DOHH2 (cell line): ENCODE data around the gene ACMSD.

ENCODE experiments used
- H3F3A ChIP-seq: fragments of 200-600 bp; sonication (generic), shearing (Covaris generic); 2 replicates; pipeline ENCODE4 v1.6.0; 2016; ENCODE audit warnings: antibody characterized with exemption, mild to moderate bottlenecking; ENCODE audit not compliant: control insufficient read depth, insufficient read depth
- H3K27ac ChIP-seq: fragments of 200-600 bp; sonication (generic); 2 replicates; pipeline ENCODE4 v1.5.1; 2014; ENCODE audit warnings: low read depth, mild to moderate bottlenecking, low read length, moderate library complexity
- H3K27me3 ChIP-seq: fragments of 200-600 bp; sonication (generic); 2 replicates; pipeline ENCODE4 v1.6.1; 2014; ENCODE audit warnings: mild to moderate bottlenecking, low read length, mixed read lengths; ENCODE audit not compliant: control insufficient read depth
- H3K36me3 ChIP-seq: fragments of 200-600 bp; sonication (generic); 2 replicates; pipeline ENCODE4 v1.6.1; 2014; ENCODE audit warnings: mild to moderate bottlenecking, low read length, moderate library complexity, mixed read lengths; ENCODE audit not compliant: control insufficient read depth
- H3K4me1 ChIP-seq: fragments of 200-600 bp; sonication (generic); 2 replicates; pipeline ENCODE4 v1.6.1; 2014; ENCODE audit warnings: mild to moderate bottlenecking, low read length, mixed read lengths; ENCODE audit not compliant: control insufficient read depth
- H3K4me2 ChIP-seq: fragments of 200-600 bp; sonication (generic); 2 replicates; pipeline ENCODE4 v1.6.0; 2014; ENCODE audit warnings: mild to moderate bottlenecking, low read length, moderate library complexity
- H3K4me3 ChIP-seq: fragments of 200-600 bp; sonication (generic); 2 replicates; pipeline ENCODE4 v1.5.1; 2014; ENCODE audit warnings: mild to moderate bottlenecking, low read length, mixed read lengths
- H3K79me2 ChIP-seq: fragments of 200-600 bp; sonication (generic); 2 replicates; pipeline ENCODE4 v1.6.1; 2014; ENCODE audit warnings: mild to moderate bottlenecking, low read length, mixed read lengths; ENCODE audit not compliant: control insufficient read depth
- H3K9me2 ChIP-seq: fragments of 200-600 bp; sonication (generic); replicated peaks from 2 replicates; pipeline ENCODE4 v1.6.1; 2014; ENCODE audit warnings: mild to moderate bottlenecking, low read length, mixed read lengths; ENCODE audit not compliant: control insufficient read depth
- H3K9me3 ChIP-seq: fragments of 200-600 bp; sonication (generic); 2 replicates; pipeline ENCODE4 v1.6.1; 2014; ENCODE audit warnings: antibody characterized with exemption, low read length, mixed read lengths; ENCODE audit not compliant: control insufficient read depth, insufficient read depth
- H4K20me1 ChIP-seq: fragments of 200-600 bp; sonication (generic); 2 replicates; pipeline ENCODE4 v1.6.0; 2014; ENCODE audit warnings: low read depth, mild to moderate bottlenecking, antibody characterized with exemption, low read length, moderate library complexity; ENCODE audit not compliant: control insufficient read depth, insufficient read depth
- EZH2phosphoT487 ChIP-seq: fragments of 200-600 bp; sonication (generic); IDR thresholded peaks from 2 replicates; pipeline ENCODE4 v1.6.1; 2017; ENCODE audit warnings: borderline replicate concordance, mild to moderate bottlenecking, antibody characterized with exemption, low read length, moderate library complexity, mixed read lengths
- TF ChIP-seq, protein P1 (sequence below): fragments of 200-600 bp; sonication (generic); IDR thresholded peaks from one replicate; pipeline ENCODE4 v1.5.1; 2014; ENCODE audit warnings: antibody characterized with exemption, mild to moderate bottlenecking, low read depth, low read length; ENCODE audit not compliant: poor library complexity, severe bottlenecking

Gene ACMSD

DNA sequence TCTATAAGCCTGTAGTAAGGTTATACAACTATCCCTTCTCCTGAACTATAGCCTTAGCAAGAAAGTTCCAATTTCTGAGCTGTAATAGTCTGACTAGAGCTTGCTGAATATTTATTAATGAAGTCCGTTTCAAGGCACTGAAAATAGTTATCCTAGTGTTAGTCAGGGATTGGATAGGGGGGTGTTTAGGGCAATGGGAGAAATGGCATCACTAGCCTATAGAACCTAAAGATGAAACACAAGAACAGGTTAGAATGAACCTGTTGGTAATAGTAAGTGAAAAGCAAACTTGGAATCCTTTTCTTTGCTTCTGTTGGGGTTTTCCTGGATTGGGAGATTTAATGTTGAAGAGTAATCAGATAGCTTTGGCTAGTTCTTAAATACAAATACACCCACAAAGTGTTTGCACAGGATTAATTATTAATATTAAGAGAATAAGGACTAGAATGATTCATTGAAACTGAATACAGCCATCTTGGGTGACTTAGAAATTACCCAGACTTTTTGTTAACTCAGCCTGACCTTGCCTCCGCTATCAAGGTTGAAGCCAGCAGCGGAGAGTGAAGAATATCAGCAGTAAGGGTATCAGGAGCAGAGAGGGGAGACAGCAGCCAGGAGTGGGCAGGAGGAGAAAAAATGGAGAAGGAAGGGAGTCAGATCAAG lies 94.6 kb downstream of the ACMSD start:
- peaks cover 7% of the 10 kb centered on the region; the same call in 1 of the 2 replicates for H4K20me1 ChIP-seq
- no peaks in the 10 kb centered on the region for H3K27me3 ChIP-seq
- H3K4me2 ChIP-seq = no peak overlapping the region
- TF ChIP-seq, protein P1, sequence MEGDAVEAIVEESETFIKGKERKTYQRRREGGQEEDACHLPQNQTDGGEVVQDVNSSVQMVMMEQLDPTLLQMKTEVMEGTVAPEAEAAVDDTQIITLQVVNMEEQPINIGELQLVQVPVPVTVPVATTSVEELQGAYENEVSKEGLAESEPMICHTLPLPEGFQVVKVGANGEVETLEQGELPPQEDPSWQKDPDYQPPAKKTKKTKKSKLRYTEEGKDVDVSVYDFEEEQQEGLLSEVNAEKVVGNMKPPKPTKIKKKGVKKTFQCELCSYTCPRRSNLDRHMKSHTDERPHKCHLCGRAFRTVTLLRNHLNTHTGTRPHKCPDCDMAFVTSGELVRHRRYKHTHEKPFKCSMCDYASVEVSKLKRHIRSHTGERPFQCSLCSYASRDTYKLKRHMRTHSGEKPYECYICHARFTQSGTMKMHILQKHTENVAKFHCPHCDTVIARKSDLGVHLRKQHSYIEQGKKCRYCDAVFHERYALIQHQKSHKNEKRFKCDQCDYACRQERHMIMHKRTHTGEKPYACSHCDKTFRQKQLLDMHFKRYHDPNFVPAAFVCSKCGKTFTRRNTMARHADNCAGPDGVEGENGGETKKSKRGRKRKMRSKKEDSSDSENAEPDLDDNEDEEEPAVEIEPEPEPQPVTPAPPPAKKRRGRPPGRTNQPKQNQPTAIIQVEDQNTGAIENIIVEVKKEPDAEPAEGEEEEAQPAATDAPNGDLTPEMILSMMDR = no peak
- TF ChIP-seq EZH2phosphoT487 = no peak
- peaks cover 57% of the 10 kb centered on the region for H3K36me3 ChIP-seq
- no peaks in the 10 kb centered on the region for H3K9me3 ChIP-seq
- peaks cover 37% of the 10 kb centered on the region for H3K4me1 ChIP-seq
- H3K9me2 ChIP-seq = no peaks in the 10 kb centered on the region
- H3F3A ChIP-seq = no peaks in the 10 kb centered on the region
- no peak overlapping the region for H3K27ac ChIP-seq
- H3K4me3 ChIP-seq = no peak overlapping the region
- H3K79me2 ChIP-seq = peaks cover 93% of the 10 kb centered on the region

DNA sequence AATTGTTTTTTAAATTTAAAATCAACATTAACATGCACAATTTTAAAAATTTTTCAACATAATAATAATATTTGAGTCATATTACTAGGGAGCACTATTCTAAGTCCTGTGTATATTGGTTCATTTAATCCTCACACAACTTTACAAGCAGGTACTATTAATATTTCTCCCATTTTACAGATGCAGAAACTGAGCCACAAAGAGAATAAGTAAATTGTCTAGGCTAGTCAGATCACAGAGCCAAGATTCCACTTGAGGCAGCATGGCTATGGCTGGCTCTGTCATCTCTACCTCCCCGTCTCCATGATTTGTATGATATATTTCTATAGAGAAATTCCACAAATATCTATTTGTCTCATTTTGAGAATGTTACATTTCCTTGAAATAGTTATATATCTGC lies 95.3 kb downstream of the ACMSD start:
- H3F3A ChIP-seq = no peaks in the 10 kb centered on the region
- TF ChIP-seq, protein P1 = no peak
- TF ChIP-seq EZH2phosphoT487 = no peak
- H3K36me3 ChIP-seq = peaks cover 64% of the 10 kb centered on the region
- H3K4me2 ChIP-seq = peak overlapping the region; percentile 65
- H3K4me1 ChIP-seq = peaks cover 37% of the 10 kb centered on the region
- peaks cover 7% of the 10 kb centered on the region; the same call in 1 of the 2 replicates for H4K20me1 ChIP-seq
- H3K27ac ChIP-seq = no peak overlapping the region
- H3K79me2 ChIP-seq = peaks cover 85% of the 10 kb centered on the region
- no peaks in the 10 kb centered on the region for H3K9me3 ChIP-seq
- H3K27me3 ChIP-seq = no peaks in the 10 kb centered on the region
- H3K9me2 ChIP-seq = no peaks in the 10 kb centered on the region
- no peak overlapping the region for H3K4me3 ChIP-seq

DNA sequence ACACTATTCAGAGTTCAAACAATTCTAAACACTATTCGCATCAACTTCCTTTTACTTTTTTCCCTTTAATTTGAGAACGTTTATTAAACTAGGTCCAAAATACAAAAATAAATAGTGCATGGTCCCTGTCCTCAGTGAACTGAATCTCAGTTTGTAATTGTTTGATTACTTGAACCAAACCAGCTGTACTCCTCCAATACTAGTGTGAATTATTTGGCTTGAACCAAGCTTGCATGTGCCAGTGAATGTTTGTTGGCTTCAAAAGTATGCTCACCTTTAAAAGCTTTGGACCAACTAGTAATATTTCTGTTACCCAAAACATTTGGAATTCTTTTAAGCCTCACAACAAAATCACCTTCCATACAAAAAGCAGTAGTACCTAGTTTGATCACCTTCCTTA lies 95.7 kb downstream of the ACMSD start:
- Histone ChIP-seq H3K79me2 (peaks cover 81% of the 10 kb centered on the region), H3K4me3 (peak overlapping the region; percentile 50), H4K20me1 (peaks cover 7% of the 10 kb centered on the region; the same call in 1 of the 2 replicates), H3K4me2 (peak overlapping the region; percentile 65), H3F3A (no peaks in the 10 kb centered on the region), H3K9me3 (no peaks in the 10 kb centered on the region), H3K36me3 (peaks cover 68% of the 10 kb centered on the region), H3K27me3 (no peaks in the 10 kb centered on the region), H3K4me1 (peaks cover 37% of the 10 kb centered on the region), H3K9me2 (no peaks in the 10 kb centered on the region), H3K27ac (no peak overlapping the region)
- no peak for TF ChIP-seq EZH2phosphoT487
- TF ChIP-seq, protein P1 = no peak
